SU-DHL-6 (cell line): ENCODE results near the gene DIAPH2.

Experiments used
- EZH2phosphoT487 ChIP-seq: fragments of 200-600 bp; sonication (generic), shearing (Covaris generic); conservative IDR thresholded peaks from 2 replicates; pipeline ENCODE4 v1.6.1; 2018; ENCODE audit warnings: mild to moderate bottlenecking, antibody characterized with exemption, low read length, moderate library complexity, mixed read lengths
- TF ChIP-seq, protein P1 (sequence below): fragments of 200-600 bp; sonication (generic); IDR thresholded peaks from one replicate; pipeline ENCODE4 v1.5.1; 2017; ENCODE audit warnings: antibody characterized with exemption, mild to moderate bottlenecking, low read length, moderate library complexity; ENCODE audit not compliant: insufficient read depth, poor library complexity, severe bottlenecking

DNA sequence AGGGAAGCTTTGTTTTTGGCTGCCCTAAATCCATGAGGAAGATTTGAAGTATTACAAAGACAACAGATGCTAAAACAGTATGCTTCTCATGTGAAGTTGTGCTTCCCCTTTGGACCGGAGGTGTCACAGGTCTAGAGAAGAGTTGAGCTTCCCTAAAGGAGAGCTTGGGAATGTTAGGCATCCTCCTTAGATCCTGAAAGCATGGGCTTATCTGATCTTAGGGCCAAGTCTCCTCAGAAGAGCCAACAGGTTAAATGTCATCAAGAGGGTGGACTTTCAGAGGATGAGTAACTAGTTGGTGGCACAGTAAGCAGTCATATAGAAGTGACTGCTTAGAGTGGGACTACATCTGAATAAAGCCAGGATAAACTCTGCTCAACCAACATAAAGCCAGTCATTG is 404.5 kb downstream of the DIAPH2 start:
- TF ChIP-seq, protein P1, sequence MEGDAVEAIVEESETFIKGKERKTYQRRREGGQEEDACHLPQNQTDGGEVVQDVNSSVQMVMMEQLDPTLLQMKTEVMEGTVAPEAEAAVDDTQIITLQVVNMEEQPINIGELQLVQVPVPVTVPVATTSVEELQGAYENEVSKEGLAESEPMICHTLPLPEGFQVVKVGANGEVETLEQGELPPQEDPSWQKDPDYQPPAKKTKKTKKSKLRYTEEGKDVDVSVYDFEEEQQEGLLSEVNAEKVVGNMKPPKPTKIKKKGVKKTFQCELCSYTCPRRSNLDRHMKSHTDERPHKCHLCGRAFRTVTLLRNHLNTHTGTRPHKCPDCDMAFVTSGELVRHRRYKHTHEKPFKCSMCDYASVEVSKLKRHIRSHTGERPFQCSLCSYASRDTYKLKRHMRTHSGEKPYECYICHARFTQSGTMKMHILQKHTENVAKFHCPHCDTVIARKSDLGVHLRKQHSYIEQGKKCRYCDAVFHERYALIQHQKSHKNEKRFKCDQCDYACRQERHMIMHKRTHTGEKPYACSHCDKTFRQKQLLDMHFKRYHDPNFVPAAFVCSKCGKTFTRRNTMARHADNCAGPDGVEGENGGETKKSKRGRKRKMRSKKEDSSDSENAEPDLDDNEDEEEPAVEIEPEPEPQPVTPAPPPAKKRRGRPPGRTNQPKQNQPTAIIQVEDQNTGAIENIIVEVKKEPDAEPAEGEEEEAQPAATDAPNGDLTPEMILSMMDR = no peak
- no peak for TF ChIP-seq EZH2phosphoT487
